Measurements from ENCODE around the gene CNGA3.

The CNGA3 gene

DNA sequence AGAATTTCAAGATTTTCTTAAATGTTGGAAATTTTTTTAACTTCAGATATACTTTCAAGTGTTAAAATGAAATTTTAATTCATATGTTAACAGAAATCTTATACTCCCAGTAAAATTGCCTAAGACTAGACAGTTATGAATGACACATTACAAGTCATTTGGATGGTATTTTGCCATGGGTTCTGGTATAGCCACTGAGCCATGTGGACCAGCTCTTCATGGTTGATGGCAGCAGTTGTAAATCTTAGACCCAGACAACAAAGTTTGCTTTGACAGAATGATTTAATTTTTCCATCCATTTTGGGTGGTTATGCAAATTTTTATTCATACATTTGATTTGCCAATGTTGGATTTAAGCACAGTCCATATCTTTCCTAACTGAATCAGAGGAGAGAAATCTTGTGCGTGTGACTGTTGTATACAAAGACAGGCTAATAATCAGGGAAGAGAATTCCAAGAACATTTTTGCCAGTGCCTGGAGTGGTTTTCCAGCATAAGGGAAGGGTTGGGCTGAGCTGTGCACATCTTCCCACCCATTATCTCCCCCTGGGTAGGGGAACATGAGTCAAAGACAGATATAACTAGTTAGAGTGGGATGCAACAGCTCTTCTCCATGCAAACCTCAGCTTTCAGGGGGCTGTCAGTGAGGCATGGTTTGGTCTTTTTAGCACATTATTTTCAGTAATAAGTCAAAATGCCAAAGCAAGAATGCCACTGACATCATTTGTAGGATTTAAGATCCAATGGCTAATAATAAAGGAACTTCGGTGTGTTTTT lies 70.3 kb downstream of the CNGA3 start:
- Histone ChIP-seq H3K27me3 (ENCODE audit: insufficient read depth, low read depth, severe bottlenecking) (no peaks in the 10 kb centered on the region), H3K27ac (no peak overlapping the region), H3K36me3 (no peaks in the 10 kb centered on the region), H3K9me3 (ENCODE audit: severe bottlenecking) (peaks cover 8% of the 10 kb centered on the region), H3K4me3 (ENCODE audit: low read depth, low read length) (no peak overlapping the region)
- DNase-seq, result no peak
- TF ChIP-seq, protein P1, sequence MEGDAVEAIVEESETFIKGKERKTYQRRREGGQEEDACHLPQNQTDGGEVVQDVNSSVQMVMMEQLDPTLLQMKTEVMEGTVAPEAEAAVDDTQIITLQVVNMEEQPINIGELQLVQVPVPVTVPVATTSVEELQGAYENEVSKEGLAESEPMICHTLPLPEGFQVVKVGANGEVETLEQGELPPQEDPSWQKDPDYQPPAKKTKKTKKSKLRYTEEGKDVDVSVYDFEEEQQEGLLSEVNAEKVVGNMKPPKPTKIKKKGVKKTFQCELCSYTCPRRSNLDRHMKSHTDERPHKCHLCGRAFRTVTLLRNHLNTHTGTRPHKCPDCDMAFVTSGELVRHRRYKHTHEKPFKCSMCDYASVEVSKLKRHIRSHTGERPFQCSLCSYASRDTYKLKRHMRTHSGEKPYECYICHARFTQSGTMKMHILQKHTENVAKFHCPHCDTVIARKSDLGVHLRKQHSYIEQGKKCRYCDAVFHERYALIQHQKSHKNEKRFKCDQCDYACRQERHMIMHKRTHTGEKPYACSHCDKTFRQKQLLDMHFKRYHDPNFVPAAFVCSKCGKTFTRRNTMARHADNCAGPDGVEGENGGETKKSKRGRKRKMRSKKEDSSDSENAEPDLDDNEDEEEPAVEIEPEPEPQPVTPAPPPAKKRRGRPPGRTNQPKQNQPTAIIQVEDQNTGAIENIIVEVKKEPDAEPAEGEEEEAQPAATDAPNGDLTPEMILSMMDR (IDR thresholded peaks at IDR 0.05; ENCODE audit: low read depth, low read length), result no peak

- Histone ChIP-seq H3K9me3 (ENCODE audit: severe bottlenecking) (peaks cover 11% of the 10 kb centered on the region), H3K4me3 (ENCODE audit: low read depth, low read length) (no peak overlapping the region), H3K36me3 (no peaks in the 10 kb centered on the region), H3K27me3 (ENCODE audit: insufficient read depth, low read depth, severe bottlenecking) (no peaks in the 10 kb centered on the region), H3K27ac (no peak overlapping the region)
- DNase-seq, result no peak
- TF ChIP-seq, protein P1 (IDR thresholded peaks at IDR 0.05; ENCODE audit: low read depth, low read length), result no peak
Measured at GRCh38 chr2:98419544-98419943, 73.3 kb downstream of the CNGA3 start.

DNA sequence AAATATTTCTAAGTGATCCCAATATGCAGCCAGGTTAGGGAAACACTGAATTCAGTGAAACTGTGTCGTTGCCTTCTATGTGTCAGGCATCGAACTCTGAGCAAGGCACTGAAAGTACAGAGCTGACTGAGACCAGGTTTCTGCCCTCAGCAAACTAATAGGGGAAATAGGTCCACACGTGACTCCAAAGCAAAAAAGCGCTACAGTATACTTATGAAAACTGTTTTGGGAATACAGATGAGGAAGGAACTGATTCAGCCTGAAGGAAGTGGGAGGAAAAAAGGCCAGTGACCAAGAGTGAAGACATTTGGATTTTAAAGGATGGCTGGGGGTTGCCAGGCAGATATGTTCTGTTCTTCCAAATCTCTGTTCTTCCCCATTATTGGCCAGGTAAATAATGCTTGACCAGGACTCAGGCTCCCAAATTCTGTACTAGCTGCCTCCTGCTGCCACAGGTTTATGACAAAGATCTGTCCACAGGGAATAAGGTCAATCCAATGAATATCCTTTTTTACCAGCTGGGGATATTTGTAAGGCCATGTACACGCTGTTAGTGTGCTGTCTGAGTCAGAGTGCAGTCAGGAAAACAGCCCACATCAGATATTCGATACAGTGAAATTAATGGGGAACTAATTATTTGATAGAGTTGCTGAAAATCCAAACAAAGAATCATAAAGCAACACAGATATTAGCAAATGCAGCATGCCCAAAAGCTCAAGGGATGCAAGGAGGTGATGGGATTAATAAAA lies 73.9 kb downstream of the CNGA3 start:
- no peaks in the 10 kb centered on the region for H3K36me3 ChIP-seq
- peaks cover 8% of the 10 kb centered on the region for H3K9me3 ChIP-seq (ENCODE audit: severe bottlenecking)
- H3K4me3 ChIP-seq (ENCODE audit: low read depth, low read length), result no peak overlapping the region
- H3K27me3 ChIP-seq (ENCODE audit: insufficient read depth, low read depth, severe bottlenecking), result no peaks in the 10 kb centered on the region
- DNase-seq, result no peak
- no peak overlapping the region for H3K27ac ChIP-seq
- TF ChIP-seq, protein P1 (IDR thresholded peaks at IDR 0.05; ENCODE audit: low read depth, low read length), result no peak

GRCh38 chr2:98422449-98422848 lies 76.2 kb downstream of the CNGA3 start:
- Histone ChIP-seq H3K27me3 (ENCODE audit: insufficient read depth, low read depth, severe bottlenecking) (no peaks in the 10 kb centered on the region), H3K36me3 (no peaks in the 10 kb centered on the region), H3K9me3 (ENCODE audit: severe bottlenecking) (peaks cover 8% of the 10 kb centered on the region), H3K27ac (no peak overlapping the region), H3K4me3 (ENCODE audit: low read depth, low read length) (no peak overlapping the region)
- no peak for DNase-seq
- TF ChIP-seq, protein P1 (IDR thresholded peaks at IDR 0.05; ENCODE audit: low read depth, low read length), result no peak

GRCh38 chr2:98426771-98427170 lies 80.5 kb downstream of the CNGA3 start:
- TF ChIP-seq, protein P1 (IDR thresholded peaks at IDR 0.05; ENCODE audit: low read depth, low read length), result no peak
- no peak for DNase-seq
- Histone ChIP-seq H3K9me3 (ENCODE audit: severe bottlenecking) (peaks cover 6% of the 10 kb centered on the region), H3K4me3 (ENCODE audit: low read depth, low read length) (no peak overlapping the region), H3K27ac (no peak overlapping the region), H3K27me3 (ENCODE audit: insufficient read depth, low read depth, severe bottlenecking) (no peaks in the 10 kb centered on the region), H3K36me3 (no peaks in the 10 kb centered on the region)

Measured in WERI-Rb-1 (cell line).